ENCODE results near the gene ANKRD35. TPM values are rescaled to one million over a fixed set of nuclear protein-coding genes. Genes with fewer than 3 reads are reported as not detected.

ANKRD35 gene
- total RNA-seq, 1 experiment from 2014 or later: not detected

DNA sequence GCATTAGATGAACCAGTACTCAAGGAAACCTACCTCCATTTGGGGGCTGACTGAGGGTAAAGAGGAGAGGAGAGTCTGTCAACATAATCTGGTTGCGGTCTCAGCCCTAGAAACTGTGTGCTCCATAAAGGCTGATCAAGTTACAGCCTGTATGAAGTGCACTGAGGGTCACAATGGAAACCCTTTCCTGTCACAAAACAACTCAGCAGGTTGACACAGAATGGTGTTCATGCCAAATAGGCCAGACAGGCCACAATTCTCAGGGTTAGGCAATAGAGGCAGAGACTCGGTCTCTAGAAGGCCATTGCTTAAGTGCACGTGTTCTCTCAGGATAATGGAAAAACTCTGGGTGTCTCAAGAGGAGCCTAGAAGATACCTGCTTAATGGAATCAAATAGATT, 4.1 kb upstream of the ANKRD35 start:
- no peak overlapping the region for H3K4me3 ChIP-seq (replicated peaks in 1 of 2; ENCODE audit: low read depth in 1 of 2, low read length in 2 of 2)
- H3K27ac ChIP-seq (ENCODE audit: low read depth, low read length): no peak overlapping the region
- H3K9ac ChIP-seq (ENCODE audit: low read length): no peak overlapping the region
- DNase-seq (ENCODE audit: low read depth, low spot score): no peak
- TF ChIP-seq EZH2 (IDR thresholded peaks at IDR 0.05): no peak
- TF ChIP-seq, protein P1, sequence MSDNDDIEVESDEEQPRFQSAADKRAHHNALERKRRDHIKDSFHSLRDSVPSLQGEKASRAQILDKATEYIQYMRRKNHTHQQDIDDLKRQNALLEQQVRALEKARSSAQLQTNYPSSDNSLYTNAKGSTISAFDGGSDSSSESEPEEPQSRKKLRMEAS (IDR thresholded peaks at IDR 0.05): no peak
- TF ChIP-seq CEBPB (IDR thresholded peaks at IDR 0.05; ENCODE audit: low read depth): no peak
- no peak for TF ChIP-seq JUND (IDR thresholded peaks at IDR 0.05)
- TF ChIP-seq SIN3A (IDR thresholded peaks at IDR 0.05; ENCODE audit: low read depth): no peak
- TF ChIP-seq, protein P2, sequence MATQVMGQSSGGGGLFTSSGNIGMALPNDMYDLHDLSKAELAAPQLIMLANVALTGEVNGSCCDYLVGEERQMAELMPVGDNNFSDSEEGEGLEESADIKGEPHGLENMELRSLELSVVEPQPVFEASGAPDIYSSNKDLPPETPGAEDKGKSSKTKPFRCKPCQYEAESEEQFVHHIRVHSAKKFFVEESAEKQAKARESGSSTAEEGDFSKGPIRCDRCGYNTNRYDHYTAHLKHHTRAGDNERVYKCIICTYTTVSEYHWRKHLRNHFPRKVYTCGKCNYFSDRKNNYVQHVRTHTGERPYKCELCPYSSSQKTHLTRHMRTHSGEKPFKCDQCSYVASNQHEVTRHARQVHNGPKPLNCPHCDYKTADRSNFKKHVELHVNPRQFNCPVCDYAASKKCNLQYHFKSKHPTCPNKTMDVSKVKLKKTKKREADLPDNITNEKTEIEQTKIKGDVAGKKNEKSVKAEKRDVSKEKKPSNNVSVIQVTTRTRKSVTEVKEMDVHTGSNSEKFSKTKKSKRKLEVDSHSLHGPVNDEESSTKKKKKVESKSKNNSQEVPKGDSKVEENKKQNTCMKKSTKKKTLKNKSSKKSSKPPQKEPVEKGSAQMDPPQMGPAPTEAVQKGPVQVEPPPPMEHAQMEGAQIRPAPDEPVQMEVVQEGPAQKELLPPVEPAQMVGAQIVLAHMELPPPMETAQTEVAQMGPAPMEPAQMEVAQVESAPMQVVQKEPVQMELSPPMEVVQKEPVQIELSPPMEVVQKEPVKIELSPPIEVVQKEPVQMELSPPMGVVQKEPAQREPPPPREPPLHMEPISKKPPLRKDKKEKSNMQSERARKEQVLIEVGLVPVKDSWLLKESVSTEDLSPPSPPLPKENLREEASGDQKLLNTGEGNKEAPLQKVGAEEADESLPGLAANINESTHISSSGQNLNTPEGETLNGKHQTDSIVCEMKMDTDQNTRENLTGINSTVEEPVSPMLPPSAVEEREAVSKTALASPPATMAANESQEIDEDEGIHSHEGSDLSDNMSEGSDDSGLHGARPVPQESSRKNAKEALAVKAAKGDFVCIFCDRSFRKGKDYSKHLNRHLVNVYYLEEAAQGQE (IDR thresholded peaks at IDR 0.05; ENCODE audit: low read depth): no peak
- TF ChIP-seq EZH2phosphoT487 (IDR thresholded peaks at IDR 0.05; ENCODE audit: borderline replicate concordance): no peak
- TF ChIP-seq TCF7L2 (IDR thresholded peaks at IDR 0.05; ENCODE audit: borderline replicate concordance, extremely low read depth, insufficient read depth, insufficient read length): no peak
- no peak for TF ChIP-seq RAD21 (IDR thresholded peaks at IDR 0.05; ENCODE audit: low read depth)
- TF ChIP-seq EGR1 (IDR thresholded peaks at IDR 0.05; ENCODE audit: low read depth): no peak
- TF ChIP-seq, protein P3, sequence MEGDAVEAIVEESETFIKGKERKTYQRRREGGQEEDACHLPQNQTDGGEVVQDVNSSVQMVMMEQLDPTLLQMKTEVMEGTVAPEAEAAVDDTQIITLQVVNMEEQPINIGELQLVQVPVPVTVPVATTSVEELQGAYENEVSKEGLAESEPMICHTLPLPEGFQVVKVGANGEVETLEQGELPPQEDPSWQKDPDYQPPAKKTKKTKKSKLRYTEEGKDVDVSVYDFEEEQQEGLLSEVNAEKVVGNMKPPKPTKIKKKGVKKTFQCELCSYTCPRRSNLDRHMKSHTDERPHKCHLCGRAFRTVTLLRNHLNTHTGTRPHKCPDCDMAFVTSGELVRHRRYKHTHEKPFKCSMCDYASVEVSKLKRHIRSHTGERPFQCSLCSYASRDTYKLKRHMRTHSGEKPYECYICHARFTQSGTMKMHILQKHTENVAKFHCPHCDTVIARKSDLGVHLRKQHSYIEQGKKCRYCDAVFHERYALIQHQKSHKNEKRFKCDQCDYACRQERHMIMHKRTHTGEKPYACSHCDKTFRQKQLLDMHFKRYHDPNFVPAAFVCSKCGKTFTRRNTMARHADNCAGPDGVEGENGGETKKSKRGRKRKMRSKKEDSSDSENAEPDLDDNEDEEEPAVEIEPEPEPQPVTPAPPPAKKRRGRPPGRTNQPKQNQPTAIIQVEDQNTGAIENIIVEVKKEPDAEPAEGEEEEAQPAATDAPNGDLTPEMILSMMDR (IDR thresholded peaks at IDR 0.05 in 2 of 3, conservative IDR thresholded peaks at IDR 0.05 in 1 of 3; ENCODE audit: borderline replicate concordance in 1 of 3, insufficient read depth in 1 of 3, low read depth in 2 of 3, low read length in 2 of 3): no peak
- no peak for TF ChIP-seq FOSL1 (IDR thresholded peaks at IDR 0.05; ENCODE audit: low read depth)
- no peak for TF ChIP-seq ELF1 (IDR thresholded peaks at IDR 0.05; ENCODE audit: borderline replicate concordance, low read depth)
- no peaks in the 10 kb centered on the region for H3K79me2 ChIP-seq (ENCODE audit: insufficient read depth, low read length)
- no peaks in the 10 kb centered on the region for H3K9me3 ChIP-seq (ENCODE audit: control insufficient read depth in 1 of 2, insufficient read depth in 1 of 2, low read depth in 1 of 2, low read length in 2 of 2)
- ChIA-PET RAD21 (ENCODE audit: low non-redundant PET in 1 of 2, low total read pairs in 2 of 2, uncharacterized antibody in 2 of 2, unreplicated experiment in 2 of 2) (no interaction called here), CTCF (interaction anchor here (3.3 kb wide), 1 partner anchor 32 kb away, joined by 36 read pairs; the partner anchor contains the start of gene PIAS3), POLR2A (interaction anchor here (1.2 kb wide), 1 partner anchor 44 kb away, joined by 3 read pairs; the partner anchor contains the start of gene NUDT17)
- peaks cover 4% of the 10 kb centered on the region; the same call in 1 of the 2 replicates for H3K27me3 ChIP-seq (ENCODE audit: insufficient read depth, low read length)
- intact Hi-C loops (cut with micrococcal nuclease): loop anchor here (5.0 kb wide), 1 partner anchor 88 kb away; no protein-coding TSS in a partner anchor
- H2AFZ ChIP-seq (ENCODE audit: low read depth, low read length, poor library complexity, severe bottlenecking): no peak overlapping the region
- BruUV-seq (replicated peaks): no TSS peak
- H4K20me1 ChIP-seq (ENCODE audit: insufficient read depth): no peaks in the 10 kb centered on the region
- ATAC-seq: no peak
- H3K4me1 ChIP-seq (ENCODE audit: control insufficient read depth in 1 of 2, insufficient read depth in 2 of 2, low read length in 2 of 2): peaks cover 29 to 51% of the 10 kb centered on the region in 2 experiments
- H3K36me3 ChIP-seq (ENCODE audit: control insufficient read depth in 1 of 2, insufficient read depth in 2 of 2, low read length in 2 of 2): no peaks in the 10 kb centered on the region
- H3K4me2 ChIP-seq (ENCODE audit: low read length): no peak overlapping the region
- no peaks in the 10 kb centered on the region for H3K9me2 ChIP-seq (ENCODE audit: insufficient read depth)

Data from HCT116 (cell line).